ENCODE data around the gene CD63.

- no peak for TF ChIP-seq RFX5 (IDR thresholded peaks at IDR 0.05; ENCODE audit: low read depth, low read length)
- TF ChIP-seq POLR2A (IDR thresholded peaks at IDR 0.05; ENCODE audit: low read depth, low read length), result no peak
- no peak for TF ChIP-seq CTCF (conservative IDR thresholded peaks at IDR 0.05; ENCODE audit: low read depth, low read length)
- no peak for TF ChIP-seq USF2 (IDR thresholded peaks at IDR 0.05; ENCODE audit: low read depth, low read length)
- no peak for TF ChIP-seq SMC3 (IDR thresholded peaks at IDR 0.05; ENCODE audit: low read depth, low read length)
- no peak for TF ChIP-seq FOS (IDR thresholded peaks at IDR 0.05; ENCODE audit: low read depth, low read length)
- TF ChIP-seq BHLHE40 (IDR thresholded peaks at IDR 0.05; ENCODE audit: low read depth, low read length), result no peak
Observed at GRCh38 chr12:55692631-55693322, 36.0 kb downstream of the CD63 start.
